Activated naive CD4-positive, alpha-beta T cell (primary cell): ENCODE measurements around the gene STIM1.
"Not testable (repeated sequence)": the region's sequence is repeated elsewhere in the genome, so short reads cannot be mapped to it uniquely, and the experiment has no call there.

Source experiments
- DNase-seq, 4 experiments: peaks; one replicate each; lab custom pipeline; 2025; lab: John Stamatoyannopoulos, UW

Gene STIM1

GRCh38 chr11:3855808-3856491 is 486 bp downstream of the STIM1 start:
- peak in 2 of 4 experiments; percentile 25 to 37 for DNase-seq

- DNase-seq = no peak
Observed at GRCh38 chr11:3856856-3857553, 1.5 kb downstream of the STIM1 start.

- no peak for DNase-seq
Observed at GRCh38 chr11:3857628-3858027, 2.2 kb downstream of the STIM1 start.

- no peak for DNase-seq
Observed at GRCh38 chr11:3859373-3859881, 4.0 kb downstream of the STIM1 start.

- no peak for DNase-seq
Observed at GRCh38 chr11:3860375-3860774, 4.9 kb downstream of the STIM1 start.

- DNase-seq = not testable (repeated sequence)
Observed at GRCh38 chr11:3860898-3861393, 5.5 kb downstream of the STIM1 start.

- DNase-seq = no peak
Observed at GRCh38 chr11:3861683-3862082, 6.2 kb downstream of the STIM1 start.

GRCh38 chr11:3865388-3866193 is 10.1 kb downstream of the STIM1 start:
- DNase-seq = no peak

- DNase-seq = no peak
Observed at GRCh38 chr11:3866206-3866605, 10.7 kb downstream of the STIM1 start.

GRCh38 chr11:3866836-3867208 is 11.4 kb downstream of the STIM1 start:
- no peak for DNase-seq

- no peak for DNase-seq
Observed at GRCh38 chr11:3867209-3868091, 12.0 kb downstream of the STIM1 start.

- DNase-seq = no peak
Observed at GRCh38 chr11:3873712-3874349, 18.4 kb downstream of the STIM1 start.

GRCh38 chr11:3876613-3877012 is 21.1 kb downstream of the STIM1 start:
- no peak for DNase-seq

- no peak for DNase-seq
Observed at GRCh38 chr11:3877364-3878257, 22.1 kb downstream of the STIM1 start.

GRCh38 chr11:3878258-3878584 is 22.8 kb downstream of the STIM1 start:
- no peak for DNase-seq

GRCh38 chr11:3879216-3879966 is 23.9 kb downstream of the STIM1 start:
- DNase-seq = no peak

- DNase-seq = no peak
Observed at GRCh38 chr11:3879967-3880542, 24.6 kb downstream of the STIM1 start.

- no peak for DNase-seq
Observed at GRCh38 chr11:3880724-3881123, 25.3 kb downstream of the STIM1 start.

- no peak for DNase-seq
Observed at GRCh38 chr11:3882655-3883054, 27.2 kb downstream of the STIM1 start.
